ENCODE measurements around the gene ESYT2. TPM values are rescaled to one million over a fixed set of nuclear protein-coding genes. Genes with fewer than 3 reads are reported as not detected.

Gene ESYT2
- total and polyA plus RNA-seq, 2 of the 4 experiments (the other 2 are of a cell fraction): 26.7 to 69.9 TPM

- TF ChIP-seq MAFK (IDR thresholded peaks at IDR 0.05; ENCODE audit: low read depth, low read length) (no peak), BHLHE40 (IDR thresholded peaks at IDR 0.05; ENCODE audit: low read depth, low read length) (no peak), MAZ (IDR thresholded peaks at IDR 0.05; ENCODE audit: borderline replicate concordance, low read depth, low read length) (no peak), CHD1 (IDR thresholded peaks at IDR 0.05; ENCODE audit: low read depth, low read length) (no peak), USF2 (IDR thresholded peaks at IDR 0.05; ENCODE audit: low read depth, low read length) (no peak), POLR2A (IDR thresholded peaks at IDR 0.05; ENCODE audit: low read depth, low read length) (no peak), ELK1 (IDR thresholded peaks at IDR 0.05; ENCODE audit: borderline replicate concordance, low read depth, low read length) (no peak), CEBPB (IDR thresholded peaks at IDR 0.05; ENCODE audit: low read depth, low read length) (no peak), CTCF (conservative IDR thresholded peaks at IDR 0.05; ENCODE audit: low read depth, low read length) (no peak), MXI1 (IDR thresholded peaks at IDR 0.05; ENCODE audit: borderline replicate concordance, low read depth, low read length) (no peak), RAD21 (IDR thresholded peaks at IDR 0.05; ENCODE audit: low read length) (no peak), SMC3 (IDR thresholded peaks at IDR 0.05; ENCODE audit: low read depth, low read length) (no peak), RCOR1 (IDR thresholded peaks at IDR 0.05; ENCODE audit: insufficient replicate concordance, low read length) (no peak), RFX5 (IDR thresholded peaks at IDR 0.05; ENCODE audit: low read depth, low read length) (no peak), NFE2L2 (IDR thresholded peaks at IDR 0.05; ENCODE audit: low read depth, low read length) (no peak), FOS (IDR thresholded peaks at IDR 0.05; ENCODE audit: low read depth, low read length) (no peak)
- Histone ChIP-seq H3K27ac (ENCODE audit: insufficient read depth, low read length) (no peak overlapping the region), H3K56ac (ENCODE audit: extremely low read depth, insufficient read depth, low read length) (no peak overlapping the region), H3K79me1 (ENCODE audit: low read depth in 1 of 2, low read length in 2 of 2) (peaks cover 27 to 65% of the 10 kb centered on the region in 2 experiments), H2AFZ (replicated peaks; ENCODE audit: low read length, poor library complexity) (no peak overlapping the region), H3K18ac (ENCODE audit: low read depth, low read length) (no peak overlapping the region), H2BK120ac (ENCODE audit: low read depth, low read length) (no peak overlapping the region), H4K91ac (ENCODE audit: insufficient read depth, low read depth, low read length) (no peak overlapping the region), H2BK5ac (ENCODE audit: low read depth, low read length, poor library complexity, severe bottlenecking) (no peak overlapping the region), H3K4me2 (ENCODE audit: low read depth, low read length) (no peak overlapping the region), H3K27me3 (ENCODE audit: control insufficient read depth, insufficient read depth, low read length) (no peaks in the 10 kb centered on the region), H3K4me1 (ENCODE audit: control insufficient read depth, insufficient read depth, low read length) (peaks cover 27% of the 10 kb centered on the region), H3K9me3 (ENCODE audit: control insufficient read depth, insufficient read depth, low read length) (no peaks in the 10 kb centered on the region), H2BK20ac (ENCODE audit: low read depth, low read length) (no peak overlapping the region), H2AK5ac (ENCODE audit: low read depth, low read length) (no peak overlapping the region), H2BK15ac (ENCODE audit: low read depth, low read length) (no peak overlapping the region), H3K9ac (ENCODE audit: low read depth, low read length) (no peak overlapping the region), H2AK9ac (replicated peaks; ENCODE audit: low read depth, low read length, poor library complexity) (no peak overlapping the region), H3K4ac (ENCODE audit: low read depth, low read length) (no peak overlapping the region), H4K5ac (ENCODE audit: low read depth, low read length) (no peak overlapping the region), H3K9me1 (ENCODE audit: insufficient read depth, low read length) (peaks cover 33% of the 10 kb centered on the region), H4K8ac (ENCODE audit: low read depth in 2 of 2, low read length in 2 of 2) (no peak overlapping the region), H4K20me1 (ENCODE audit: insufficient read depth, low read length) (peaks cover 39% of the 10 kb centered on the region; the same call in 1 of the 2 replicates), H3K36me3 (ENCODE audit: control insufficient read depth, insufficient read depth, low read length) (no peaks in the 10 kb centered on the region), H3K14ac (replicated peaks; ENCODE audit: low read depth, low read length) (no peak overlapping the region), H3K23ac (ENCODE audit: low read depth, low read length) (no peak overlapping the region), H3K4me3 (ENCODE audit: insufficient read depth, low read depth, low read length) (no peak overlapping the region)
- DNase-seq: no peak
- WGBS, 2 experiments (ENCODE audit: extremely low coverage in 2 of 2, insufficient read length in 1 of 2): 80% methylated on average over 1 of the region's 6 CpGs; no CpG with 5 or more reads in 1 of the 2 experiments
- dilution Hi-C loops (cut with HindIII; ENCODE audit: low sequenced_read_pairs, unreplicated experiment) (no loop called here), in situ Hi-C loops (cut with MboI; ENCODE audit: low sequenced_read_pairs) (no loop called here), intact Hi-C loops (cut with micrococcal nuclease) (no loop called here)
- ChIA-PET CTCF (no interaction called here), POLR2A (ENCODE audit: unreplicated experiment) (no interaction called here)
- BruUV-seq (replicated peaks): no TSS peak
- no peak for ATAC-seq (ENCODE audit: low read depth)
These were observed 13.5 kb downstream of the ESYT2 start for GRCh38 chr7:158815800-158816128.
